Activated CD4-positive, alpha-beta T cell treated with anti-CD3 and anti-CD28 coated beads, Interleukin-2, Interleukin-6, amounts not matched to agents 100 ng/mL and 50 ng/mL, durations not matched to agents 16 hours and 8 hours (primary cell): ENCODE results near the gene MAT1A.
A peak's percentile ranks its signal among the peaks of the same experiment; 100 is the strongest.
"Not testable (repeated sequence)": the region's sequence is repeated elsewhere in the genome, so short reads cannot be mapped to it uniquely, and the experiment has no call there.

Experiments
- DNase-seq: peaks from one replicate; pipeline ENCODE4 v3.0.0-alpha.2; 2020

Gene MAT1A

DNA sequence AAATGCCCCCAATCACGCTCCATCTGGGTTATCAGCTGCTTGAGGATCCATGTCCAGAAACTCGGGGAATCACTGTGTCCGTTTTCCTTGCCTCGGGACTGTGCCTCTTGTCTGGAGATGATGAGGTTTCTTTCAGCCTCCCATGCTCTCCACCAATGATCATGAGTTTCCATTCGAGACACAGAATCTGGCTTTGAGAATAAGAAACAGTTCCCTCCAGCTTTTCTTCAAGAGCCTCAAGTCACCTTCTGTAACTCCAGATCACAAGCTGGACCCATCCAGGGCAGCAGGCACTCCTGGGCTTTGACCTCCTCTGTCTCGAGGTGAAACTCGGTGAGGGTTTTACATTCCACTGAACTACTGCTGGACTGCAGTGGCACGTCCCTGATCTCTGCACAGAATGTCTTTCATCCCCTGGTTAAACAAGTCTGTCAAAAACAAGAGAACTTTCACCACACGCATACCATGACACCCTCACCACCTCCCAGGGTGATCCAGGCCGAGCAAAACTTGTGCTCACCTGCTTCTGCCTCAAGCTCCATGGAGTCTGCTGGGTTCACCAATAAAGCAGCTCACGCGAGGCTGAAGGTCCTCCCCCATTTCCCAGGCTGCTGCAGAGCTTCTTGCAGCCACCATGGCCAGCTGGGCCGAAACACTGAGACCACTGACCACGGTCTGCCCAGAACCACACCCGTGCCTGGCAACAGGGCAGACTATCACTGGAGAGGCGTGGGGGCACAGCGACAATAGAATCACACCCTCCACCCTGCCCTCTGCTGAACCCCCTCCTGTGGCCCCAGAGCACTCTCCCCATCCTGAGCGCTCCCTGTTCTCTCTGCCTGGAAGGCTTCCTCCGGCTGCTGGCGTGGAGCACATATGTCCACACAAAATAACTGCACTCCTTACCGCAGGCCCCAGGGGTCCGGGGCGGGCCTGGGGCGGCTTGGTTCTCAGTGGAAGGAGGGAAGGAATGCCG, 25.1 kb downstream of the MAT1A start:
- DNase-seq = no peak

- DNase-seq = no peak
These were observed 28.0 kb downstream of the MAT1A start for GRCh38 chr10:80261316-80262030.

GRCh38 chr10:80260295-80261243, 28.9 kb downstream of the MAT1A start:
- DNase-seq = peak; percentile 62

GRCh38 chr10:80259405-80259871, 30.0 kb downstream of the MAT1A start:
- no peak for DNase-seq

DNA sequence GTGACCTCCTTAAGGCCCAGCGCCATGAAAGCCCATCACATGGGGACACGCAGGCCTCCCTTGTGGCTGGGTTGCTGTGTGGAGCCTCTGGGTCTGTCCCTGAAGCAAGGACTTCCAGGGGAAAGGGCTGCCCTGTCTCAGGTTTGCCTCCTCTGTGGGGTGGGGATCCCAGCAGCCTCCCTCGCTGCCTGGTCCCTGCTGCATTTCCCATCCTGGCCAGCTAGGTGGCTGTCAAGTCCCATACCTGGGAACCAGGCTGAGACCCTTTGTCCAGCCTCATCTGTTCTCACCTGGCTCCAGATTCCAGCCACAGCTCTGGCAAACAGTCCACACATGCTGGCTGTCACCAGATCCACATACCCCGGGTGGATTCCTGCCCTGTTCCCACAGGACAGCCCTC, 32.7 kb downstream of the MAT1A start:
- peak; percentile 17 for DNase-seq

DNA sequence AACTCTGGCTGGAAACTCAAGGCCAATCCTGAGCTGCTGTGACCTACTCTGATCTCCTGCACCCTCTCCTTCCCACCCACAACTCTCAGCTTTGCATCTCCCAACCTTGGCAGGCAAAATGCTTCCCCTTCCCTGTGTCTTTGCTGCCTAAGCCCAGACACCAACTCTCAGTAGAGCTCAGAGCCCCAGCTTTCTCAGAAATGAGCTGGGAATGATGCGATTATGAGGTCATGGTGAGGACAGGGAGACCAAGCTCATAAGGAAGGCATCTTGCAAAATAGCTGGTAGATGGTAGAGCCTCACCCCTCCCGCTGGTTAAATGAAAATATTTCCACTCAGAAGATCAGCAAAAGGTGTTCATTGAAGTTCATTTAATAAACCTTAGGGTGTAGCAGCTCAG, 34.7 kb downstream of the MAT1A start:
- DNase-seq = not testable (repeated sequence)

DNA sequence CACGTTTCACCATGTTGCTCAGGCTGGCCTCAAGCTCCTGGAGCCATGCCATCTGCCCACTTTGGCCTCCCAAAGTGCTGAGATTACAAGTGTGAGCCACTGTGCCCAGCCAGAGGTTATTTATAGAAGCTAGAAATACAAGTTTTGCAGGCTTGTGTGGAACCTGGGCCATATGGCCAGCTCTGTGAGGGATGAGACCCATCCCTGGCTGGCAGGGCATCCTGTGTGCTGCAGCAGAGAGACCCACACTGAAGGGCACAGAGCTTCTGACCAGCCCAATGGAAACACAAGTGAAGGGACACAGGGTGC, 35.5 kb downstream of the MAT1A start:
- not testable (repeated sequence) for DNase-seq

DNA sequence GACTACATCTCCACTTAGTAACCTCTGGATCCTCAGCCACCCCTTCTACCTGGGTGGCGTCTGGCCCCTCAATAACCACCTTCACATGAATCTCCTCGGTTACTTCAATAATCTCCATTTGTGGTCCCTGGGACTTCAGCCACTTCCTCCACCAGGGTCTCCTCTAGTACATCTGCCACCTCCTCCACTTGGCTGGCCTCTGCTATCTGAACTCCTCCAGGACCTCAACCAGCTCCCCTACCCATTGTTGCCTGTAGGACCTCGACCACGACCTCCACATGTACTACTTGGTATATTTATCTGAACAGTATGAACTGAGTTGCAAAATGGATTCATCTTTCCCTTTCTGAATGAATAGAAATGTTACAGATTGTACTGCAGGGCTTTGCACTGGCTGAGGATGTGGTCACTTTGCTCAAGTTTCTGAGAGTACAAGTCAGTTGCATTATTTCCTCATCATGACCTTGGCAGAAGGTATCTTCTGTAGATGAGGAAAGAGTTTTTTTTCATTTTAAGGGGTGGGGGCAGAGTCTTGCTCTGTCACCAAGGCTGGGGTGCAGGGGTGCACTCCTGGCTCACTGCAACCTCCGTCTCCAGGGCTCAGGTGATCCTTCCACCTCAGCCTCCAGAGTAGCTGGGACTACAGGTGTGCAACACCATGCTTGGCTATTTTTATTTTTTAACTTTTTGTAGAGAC, 36.0 kb downstream of the MAT1A start:
- peak; percentile 67 for DNase-seq

GRCh38 chr10:80252296-80252887, 37.1 kb downstream of the MAT1A start:
- DNase-seq = no peak

DNA sequence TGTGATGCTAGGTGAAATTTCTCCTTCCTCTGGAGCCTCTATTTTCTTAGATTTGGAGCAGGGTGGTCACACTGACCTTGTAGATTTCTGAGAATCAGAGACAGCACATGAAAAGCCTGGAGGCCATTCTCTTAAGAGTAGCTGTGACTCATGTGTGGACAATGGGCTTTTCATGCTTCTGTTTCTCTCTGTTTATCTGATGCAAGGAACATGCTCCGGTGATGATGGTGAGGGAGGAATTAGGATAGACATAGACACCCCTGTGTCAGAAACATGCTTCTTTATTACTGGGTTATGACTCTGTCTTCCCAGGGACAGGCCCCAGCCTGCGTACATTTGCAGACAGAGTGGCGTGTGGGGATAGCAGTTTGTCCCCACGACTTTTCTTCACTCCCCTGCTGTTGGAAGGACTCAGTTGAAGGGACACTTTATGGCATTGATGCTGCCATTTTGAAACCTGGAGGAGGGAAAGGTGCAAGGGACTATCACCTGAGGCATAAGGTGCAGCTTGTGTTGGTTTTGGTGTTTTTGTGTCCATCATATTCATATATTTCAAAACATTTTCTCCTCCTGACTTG, 37.7 kb downstream of the MAT1A start:
- DNase-seq = not testable (repeated sequence)

DNA sequence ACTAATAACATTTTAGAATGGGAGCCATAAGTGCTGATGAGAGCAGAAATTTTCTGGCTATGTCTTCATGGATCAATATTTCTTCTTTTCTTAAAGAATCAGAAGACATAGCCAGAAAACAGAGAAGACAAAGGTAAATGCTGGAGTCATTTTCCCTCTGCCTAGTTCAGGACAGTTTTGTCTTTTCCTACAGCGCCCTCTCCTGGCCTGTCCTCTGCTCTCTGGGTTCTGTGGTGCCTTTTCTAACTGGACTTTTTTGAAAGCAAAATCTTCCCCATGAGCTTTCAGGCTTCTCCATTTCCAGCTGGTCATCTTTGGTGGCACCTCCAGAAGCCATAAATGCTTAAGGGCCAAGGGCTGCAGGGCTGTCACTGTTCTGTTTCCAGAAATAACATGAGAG, 39.1 kb downstream of the MAT1A start:
- not testable (repeated sequence) for DNase-seq

- not testable (repeated sequence) for DNase-seq
These were observed 39.6 kb downstream of the MAT1A start for GRCh38 chr10:80249906-80250305.

DNA sequence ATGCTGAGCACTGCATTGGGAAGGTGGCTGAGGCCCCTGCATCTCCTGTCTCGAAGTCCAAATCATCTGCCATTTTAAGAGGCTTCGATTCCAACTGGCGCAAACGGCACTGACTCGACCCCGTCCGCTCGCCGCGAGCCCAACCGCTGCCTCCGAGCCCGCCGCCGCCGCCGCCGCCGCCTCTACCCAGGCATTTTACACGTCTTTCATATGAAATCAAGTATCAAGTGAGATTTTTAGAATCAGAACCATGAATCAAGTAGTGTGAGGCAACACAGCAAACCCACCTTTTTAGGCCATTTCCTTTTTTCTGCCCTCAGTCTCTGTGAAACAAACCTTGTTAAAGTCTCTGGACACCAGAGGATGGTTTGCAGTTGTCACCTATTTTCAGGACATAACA, 41.8 kb downstream of the MAT1A start:
- not testable (repeated sequence) for DNase-seq

DNA sequence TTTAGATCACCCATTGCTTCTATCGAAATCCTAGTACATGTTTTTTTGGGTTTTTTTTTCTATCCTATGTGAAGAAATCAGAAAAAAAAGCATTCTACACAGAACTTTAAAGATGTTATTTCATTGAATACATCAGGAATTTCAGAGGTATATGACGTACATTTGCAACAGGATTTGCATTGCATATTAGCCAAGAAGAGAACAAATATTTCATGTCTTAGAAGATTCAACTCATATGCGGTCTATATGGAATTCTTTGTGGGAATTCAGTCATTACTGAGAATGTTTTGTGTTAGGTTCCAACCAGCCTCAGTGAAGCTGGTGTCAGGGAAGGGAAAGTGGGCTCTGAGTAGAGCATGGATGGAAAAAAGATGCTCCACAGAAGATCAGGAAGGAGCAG, 45.1 kb downstream of the MAT1A start:
- not testable (repeated sequence) for DNase-seq

DNA sequence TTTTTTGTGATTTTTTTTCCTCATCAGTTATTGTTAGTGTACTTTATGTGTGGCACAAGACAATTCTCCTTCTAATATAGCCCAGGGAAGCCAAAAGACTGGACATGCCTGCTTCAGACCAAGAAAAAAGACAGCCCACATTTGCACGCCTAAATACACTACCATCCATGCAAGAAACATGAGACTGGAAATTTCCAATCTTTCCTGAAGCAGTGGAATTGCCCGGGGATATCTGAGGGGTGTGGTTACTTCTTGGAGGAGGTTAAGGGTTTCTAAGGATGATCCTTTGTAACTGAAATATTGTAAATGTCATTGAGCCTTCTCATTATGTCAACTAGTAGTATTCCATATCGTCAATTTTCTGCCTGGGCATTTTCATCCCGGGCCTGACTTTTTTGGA, 47.1 kb downstream of the MAT1A start:
- DNase-seq = not testable (repeated sequence)

DNA sequence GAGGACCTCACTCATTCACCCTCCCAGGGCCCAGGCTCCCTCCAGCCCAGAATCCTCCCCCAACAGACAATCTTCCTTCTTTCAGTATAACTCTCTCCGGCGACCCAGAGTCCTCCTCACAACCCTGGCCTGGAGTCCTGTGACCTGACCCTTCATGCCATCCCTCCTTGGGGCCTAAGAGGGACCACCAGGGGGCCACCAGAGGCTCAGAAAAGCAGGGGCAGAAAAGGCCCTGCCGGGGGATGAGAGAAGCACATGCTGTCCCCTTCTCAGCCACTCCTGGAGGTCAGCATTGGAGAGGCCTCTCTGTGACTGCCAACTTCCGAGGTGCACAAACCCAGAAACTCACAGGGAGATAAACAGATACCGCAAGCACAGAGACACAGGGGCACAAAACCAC, 53.0 kb downstream of the MAT1A start:
- DNase-seq = not testable (repeated sequence)

DNA sequence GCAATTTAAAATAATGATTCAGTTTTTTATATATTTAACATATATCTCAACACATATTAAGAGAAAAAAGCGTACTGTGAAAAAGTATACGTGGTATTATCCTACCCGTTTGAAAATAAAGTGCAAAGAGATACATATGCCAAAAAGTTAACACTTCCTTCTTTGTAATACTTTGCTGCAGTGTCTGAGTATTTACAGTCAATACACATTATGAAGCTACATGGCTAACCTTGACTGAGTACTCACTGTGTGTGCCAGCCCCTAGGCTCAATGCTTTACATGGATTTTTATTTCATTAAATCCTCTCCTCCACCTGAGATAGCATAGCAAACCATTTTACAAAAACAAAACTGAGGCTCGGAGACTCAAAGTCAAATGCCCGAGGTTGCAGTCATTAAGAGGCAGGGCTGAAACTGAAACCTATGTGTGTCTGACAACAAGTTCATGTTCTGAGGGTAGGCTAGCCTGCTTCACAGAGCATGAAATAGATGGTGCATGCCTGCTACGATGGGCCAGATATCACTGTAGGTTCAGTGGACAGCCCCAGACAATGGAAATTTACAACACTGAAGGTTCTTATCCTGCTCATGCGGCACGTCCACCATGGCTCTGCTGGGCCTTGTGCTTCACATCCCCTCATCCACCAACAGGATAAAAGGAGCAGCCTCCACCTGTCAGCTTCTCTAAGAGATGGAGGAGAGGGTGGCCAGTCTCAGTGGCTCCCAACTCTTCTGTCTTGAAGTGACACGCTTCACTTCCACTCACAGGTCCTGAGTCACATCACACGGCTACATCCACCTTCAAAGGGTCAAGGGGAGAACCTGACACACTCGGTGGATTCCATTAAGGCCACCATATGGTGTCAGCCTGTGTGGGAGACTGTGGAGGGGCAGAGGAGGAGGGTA, 54.9 kb downstream of the MAT1A start:
- DNase-seq = peak; percentile 19

DNA sequence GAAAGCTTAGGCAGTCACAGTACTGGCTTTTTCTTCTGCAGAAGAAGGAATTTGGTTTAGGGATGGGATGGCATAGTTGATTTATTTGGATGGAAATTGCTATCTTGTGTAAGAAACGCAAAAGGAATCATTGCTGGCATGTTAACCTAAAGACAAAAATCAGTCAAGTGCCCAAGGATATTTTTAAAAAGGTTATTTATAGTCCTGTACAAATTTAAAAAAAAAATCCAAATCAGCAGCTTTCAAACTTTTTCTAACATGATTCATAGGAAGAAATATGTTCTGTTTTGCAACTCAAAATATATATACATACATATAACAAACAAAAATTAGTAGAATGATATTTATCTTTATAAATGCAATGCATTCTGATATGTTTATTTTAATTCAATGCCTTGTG, 55.6 kb downstream of the MAT1A start:
- DNase-seq = not testable (repeated sequence)

- not testable (repeated sequence) for DNase-seq
These were observed 62.7 kb downstream of the MAT1A start for GRCh38 chr10:80226723-80227122.

- not testable (repeated sequence) for DNase-seq
These were observed 66.4 kb downstream of the MAT1A start for GRCh38 chr10:80223031-80223419.
